Ovary (tissue), 3 donors: ENCODE data around the gene CSTB.

Source experiments
- POLR2A ChIP-seq: fragments of 450-650 bp; IDR thresholded peaks from one replicate; pipeline ENCODE4 v1.6.1; 2017; ENCODE audit warnings: antibody characterized with exemption, mild to moderate bottlenecking, moderate library complexity
- TF ChIP-seq, protein P1 (sequence below), 3 donors: fragments of 450-650 bp in 2 of 3; fragments of 200-600 bp in 1 of 3; IDR thresholded peaks; one replicate each; pipeline versions ENCODE4 v1.5.1 to v1.8.0; 2016 to 2022; ENCODE audit warnings: antibody characterized with exemption in 3 of 3, mild to moderate bottlenecking in 1 of 3
- donor health status: DM: no; HTN: no; CAD: no.

DNA sequence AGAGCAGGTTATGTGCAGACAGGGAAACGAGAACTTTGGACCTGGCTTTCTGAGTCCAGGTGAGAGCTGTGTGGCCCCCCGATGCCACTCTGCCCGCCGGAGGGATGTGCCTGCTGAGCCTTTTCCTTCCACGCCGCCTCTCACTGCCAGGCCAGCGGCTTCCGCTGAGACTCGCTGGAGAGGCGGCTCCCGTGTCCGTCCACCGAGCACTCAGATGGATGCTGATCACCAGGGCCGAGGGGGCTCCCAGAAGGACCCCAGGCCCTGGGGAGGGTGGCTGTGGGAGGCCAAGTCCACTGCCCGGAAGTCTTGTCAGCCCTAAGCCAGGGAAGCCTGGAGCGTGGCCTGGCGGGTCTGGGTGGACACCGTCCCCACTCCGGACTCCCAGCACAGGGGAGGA, 16.5 kb downstream of the CSTB start:
- TF ChIP-seq, protein P1, sequence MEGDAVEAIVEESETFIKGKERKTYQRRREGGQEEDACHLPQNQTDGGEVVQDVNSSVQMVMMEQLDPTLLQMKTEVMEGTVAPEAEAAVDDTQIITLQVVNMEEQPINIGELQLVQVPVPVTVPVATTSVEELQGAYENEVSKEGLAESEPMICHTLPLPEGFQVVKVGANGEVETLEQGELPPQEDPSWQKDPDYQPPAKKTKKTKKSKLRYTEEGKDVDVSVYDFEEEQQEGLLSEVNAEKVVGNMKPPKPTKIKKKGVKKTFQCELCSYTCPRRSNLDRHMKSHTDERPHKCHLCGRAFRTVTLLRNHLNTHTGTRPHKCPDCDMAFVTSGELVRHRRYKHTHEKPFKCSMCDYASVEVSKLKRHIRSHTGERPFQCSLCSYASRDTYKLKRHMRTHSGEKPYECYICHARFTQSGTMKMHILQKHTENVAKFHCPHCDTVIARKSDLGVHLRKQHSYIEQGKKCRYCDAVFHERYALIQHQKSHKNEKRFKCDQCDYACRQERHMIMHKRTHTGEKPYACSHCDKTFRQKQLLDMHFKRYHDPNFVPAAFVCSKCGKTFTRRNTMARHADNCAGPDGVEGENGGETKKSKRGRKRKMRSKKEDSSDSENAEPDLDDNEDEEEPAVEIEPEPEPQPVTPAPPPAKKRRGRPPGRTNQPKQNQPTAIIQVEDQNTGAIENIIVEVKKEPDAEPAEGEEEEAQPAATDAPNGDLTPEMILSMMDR (IDR thresholded peaks at IDR 0.05) = no peak
- TF ChIP-seq POLR2A = no peak
